GM23338 (cell line): ENCODE results near the gene TUBA3E.
"Not testable (repeated sequence)": the region's sequence is repeated elsewhere in the genome, so short reads cannot be mapped to it uniquely, and the experiment has no call there.

Experiments used
- JUNB ChIP-seq: IDR thresholded peaks from one replicate; pipeline ENCODE4 v1.6.1; 2016; ENCODE audit warnings: antibody characterized with exemption; ENCODE audit not compliant: unreplicated experiment
- TF ChIP-seq, protein P1 (sequence below), 2 experiments: fragments of 200-600 bp in 1 of 2; sonication (generic) in 1 of 2; conservative IDR thresholded peaks; 2 replicates each; pipeline versions ENCODE4 v1.5.1 to v1.6.1; 2016 to 2017; ENCODE audit warnings: antibody characterized with exemption in 2 of 2, low read depth in 2 of 2, mild to moderate bottlenecking in 2 of 2, moderate library complexity in 1 of 2
- TF ChIP-seq, protein P2 (sequence below): IDR thresholded peaks from one replicate; pipeline ENCODE4 v1.6.1; 2018; ENCODE audit warnings: antibody characterized with exemption; ENCODE audit not compliant: unreplicated experiment

GRCh38 chr2:130145006-130145414 lies 53.2 kb downstream of the TUBA3E start, which contains the start of gene CCDC74B:
- TF ChIP-seq, protein P1, sequence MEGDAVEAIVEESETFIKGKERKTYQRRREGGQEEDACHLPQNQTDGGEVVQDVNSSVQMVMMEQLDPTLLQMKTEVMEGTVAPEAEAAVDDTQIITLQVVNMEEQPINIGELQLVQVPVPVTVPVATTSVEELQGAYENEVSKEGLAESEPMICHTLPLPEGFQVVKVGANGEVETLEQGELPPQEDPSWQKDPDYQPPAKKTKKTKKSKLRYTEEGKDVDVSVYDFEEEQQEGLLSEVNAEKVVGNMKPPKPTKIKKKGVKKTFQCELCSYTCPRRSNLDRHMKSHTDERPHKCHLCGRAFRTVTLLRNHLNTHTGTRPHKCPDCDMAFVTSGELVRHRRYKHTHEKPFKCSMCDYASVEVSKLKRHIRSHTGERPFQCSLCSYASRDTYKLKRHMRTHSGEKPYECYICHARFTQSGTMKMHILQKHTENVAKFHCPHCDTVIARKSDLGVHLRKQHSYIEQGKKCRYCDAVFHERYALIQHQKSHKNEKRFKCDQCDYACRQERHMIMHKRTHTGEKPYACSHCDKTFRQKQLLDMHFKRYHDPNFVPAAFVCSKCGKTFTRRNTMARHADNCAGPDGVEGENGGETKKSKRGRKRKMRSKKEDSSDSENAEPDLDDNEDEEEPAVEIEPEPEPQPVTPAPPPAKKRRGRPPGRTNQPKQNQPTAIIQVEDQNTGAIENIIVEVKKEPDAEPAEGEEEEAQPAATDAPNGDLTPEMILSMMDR (conservative IDR thresholded peaks at IDR 0.05; ENCODE audit: low read depth in 2 of 2) = not testable (repeated sequence)
- TF ChIP-seq JUNB = not testable (repeated sequence)
- TF ChIP-seq, protein P2, sequence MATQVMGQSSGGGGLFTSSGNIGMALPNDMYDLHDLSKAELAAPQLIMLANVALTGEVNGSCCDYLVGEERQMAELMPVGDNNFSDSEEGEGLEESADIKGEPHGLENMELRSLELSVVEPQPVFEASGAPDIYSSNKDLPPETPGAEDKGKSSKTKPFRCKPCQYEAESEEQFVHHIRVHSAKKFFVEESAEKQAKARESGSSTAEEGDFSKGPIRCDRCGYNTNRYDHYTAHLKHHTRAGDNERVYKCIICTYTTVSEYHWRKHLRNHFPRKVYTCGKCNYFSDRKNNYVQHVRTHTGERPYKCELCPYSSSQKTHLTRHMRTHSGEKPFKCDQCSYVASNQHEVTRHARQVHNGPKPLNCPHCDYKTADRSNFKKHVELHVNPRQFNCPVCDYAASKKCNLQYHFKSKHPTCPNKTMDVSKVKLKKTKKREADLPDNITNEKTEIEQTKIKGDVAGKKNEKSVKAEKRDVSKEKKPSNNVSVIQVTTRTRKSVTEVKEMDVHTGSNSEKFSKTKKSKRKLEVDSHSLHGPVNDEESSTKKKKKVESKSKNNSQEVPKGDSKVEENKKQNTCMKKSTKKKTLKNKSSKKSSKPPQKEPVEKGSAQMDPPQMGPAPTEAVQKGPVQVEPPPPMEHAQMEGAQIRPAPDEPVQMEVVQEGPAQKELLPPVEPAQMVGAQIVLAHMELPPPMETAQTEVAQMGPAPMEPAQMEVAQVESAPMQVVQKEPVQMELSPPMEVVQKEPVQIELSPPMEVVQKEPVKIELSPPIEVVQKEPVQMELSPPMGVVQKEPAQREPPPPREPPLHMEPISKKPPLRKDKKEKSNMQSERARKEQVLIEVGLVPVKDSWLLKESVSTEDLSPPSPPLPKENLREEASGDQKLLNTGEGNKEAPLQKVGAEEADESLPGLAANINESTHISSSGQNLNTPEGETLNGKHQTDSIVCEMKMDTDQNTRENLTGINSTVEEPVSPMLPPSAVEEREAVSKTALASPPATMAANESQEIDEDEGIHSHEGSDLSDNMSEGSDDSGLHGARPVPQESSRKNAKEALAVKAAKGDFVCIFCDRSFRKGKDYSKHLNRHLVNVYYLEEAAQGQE = not testable (repeated sequence)
